Endothelial cell of umbilical vein (primary cell): ENCODE measurements around the gene ATXN7.

ENCODE experiments used
- EZH2 ChIP-seq: IDR thresholded peaks from 2 replicates; pipeline ENCODE4 v1.6.1; 2012; ENCODE audit warnings: borderline replicate concordance, low read depth, mild to moderate bottlenecking, moderate library complexity, low read length, inconsistent platforms; ENCODE audit not compliant: severe bottlenecking
- FOS ChIP-seq: IDR thresholded peaks from 2 replicates; pipeline ENCODE4 v1.6.1; 2011; ENCODE audit warnings: mild to moderate bottlenecking, low read length, moderate library complexity, borderline replicate concordance; ENCODE audit not compliant: insufficient read depth
- JUN ChIP-seq: IDR thresholded peaks from 2 replicates; pipeline ENCODE4 v1.6.1; 2011; ENCODE audit warnings: borderline replicate concordance, low read depth; ENCODE audit not compliant: insufficient read length, insufficient read depth
- POLR2A ChIP-seq: IDR thresholded peaks from 2 replicates; pipeline ENCODE4 v1.6.1; 2012; ENCODE audit warnings: low read depth, mild to moderate bottlenecking, control low read depth, low read length
- POLR2AphosphoS5 ChIP-seq: IDR thresholded peaks from 2 replicates; pipeline ENCODE4 v1.6.1; 2012; ENCODE audit warnings: low read depth, mild to moderate bottlenecking, control low read depth, low read length, moderate library complexity; ENCODE audit not compliant: insufficient read depth
- TF ChIP-seq, protein P1 (sequence below), 2 donors: IDR thresholded peaks; 1 replicate in 1 of 2; 2 replicates in 1 of 2; pipeline ENCODE4 v1.5.1; 2011; ENCODE audit warnings: low read length in 2 of 2, mild to moderate bottlenecking in 2 of 2, moderate library complexity in 2 of 2, control low read depth in 1 of 2, inconsistent platforms in 1 of 2, low read depth in 1 of 2; ENCODE audit not compliant: insufficient read depth in 1 of 2; ENCODE audit errors: extremely low read depth in 1 of 2
- TF ChIP-seq, protein P2 (sequence below): IDR thresholded peaks from 2 replicates; pipeline ENCODE4 v1.6.1; 2011; ENCODE audit not compliant: insufficient read depth, insufficient read length

DNA sequence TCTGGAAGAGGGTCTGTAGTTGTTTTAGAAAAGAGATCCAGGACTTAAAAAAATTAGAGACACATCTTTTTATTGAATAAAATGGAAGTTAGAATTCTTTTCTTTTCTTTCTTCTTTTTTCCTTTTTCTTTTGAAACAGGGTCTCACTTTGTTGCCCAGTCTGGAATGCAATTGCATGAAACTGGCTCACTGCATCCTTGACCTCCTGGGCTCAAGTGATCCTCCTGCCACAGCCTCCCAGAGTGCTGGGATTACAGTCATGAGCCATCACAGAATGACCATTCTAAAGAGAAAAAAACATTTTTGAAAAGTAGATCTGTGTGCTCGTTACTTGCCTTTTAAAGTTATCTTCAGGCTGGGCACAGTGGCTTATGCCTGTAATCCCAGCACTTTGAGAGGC is 3.6 kb downstream of the ATXN7 start:
- TF ChIP-seq, protein P1, sequence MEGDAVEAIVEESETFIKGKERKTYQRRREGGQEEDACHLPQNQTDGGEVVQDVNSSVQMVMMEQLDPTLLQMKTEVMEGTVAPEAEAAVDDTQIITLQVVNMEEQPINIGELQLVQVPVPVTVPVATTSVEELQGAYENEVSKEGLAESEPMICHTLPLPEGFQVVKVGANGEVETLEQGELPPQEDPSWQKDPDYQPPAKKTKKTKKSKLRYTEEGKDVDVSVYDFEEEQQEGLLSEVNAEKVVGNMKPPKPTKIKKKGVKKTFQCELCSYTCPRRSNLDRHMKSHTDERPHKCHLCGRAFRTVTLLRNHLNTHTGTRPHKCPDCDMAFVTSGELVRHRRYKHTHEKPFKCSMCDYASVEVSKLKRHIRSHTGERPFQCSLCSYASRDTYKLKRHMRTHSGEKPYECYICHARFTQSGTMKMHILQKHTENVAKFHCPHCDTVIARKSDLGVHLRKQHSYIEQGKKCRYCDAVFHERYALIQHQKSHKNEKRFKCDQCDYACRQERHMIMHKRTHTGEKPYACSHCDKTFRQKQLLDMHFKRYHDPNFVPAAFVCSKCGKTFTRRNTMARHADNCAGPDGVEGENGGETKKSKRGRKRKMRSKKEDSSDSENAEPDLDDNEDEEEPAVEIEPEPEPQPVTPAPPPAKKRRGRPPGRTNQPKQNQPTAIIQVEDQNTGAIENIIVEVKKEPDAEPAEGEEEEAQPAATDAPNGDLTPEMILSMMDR (IDR thresholded peaks at IDR 0.05; ENCODE audit: extremely low read depth in 1 of 2, insufficient read depth in 1 of 2, low read depth in 1 of 2, low read length in 2 of 2): no peak
- TF ChIP-seq POLR2A (no peak), EZH2 (no peak), POLR2AphosphoS5 (no peak), JUN (no peak), FOS (no peak)
- TF ChIP-seq, protein P2, sequence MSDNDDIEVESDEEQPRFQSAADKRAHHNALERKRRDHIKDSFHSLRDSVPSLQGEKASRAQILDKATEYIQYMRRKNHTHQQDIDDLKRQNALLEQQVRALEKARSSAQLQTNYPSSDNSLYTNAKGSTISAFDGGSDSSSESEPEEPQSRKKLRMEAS: no peak
